GM12878 (cell line): ENCODE measurements around the gene KDSR.

Experiments used
- ATF3 ChIP-seq: IDR thresholded peaks from 2 replicates; pipeline ENCODE4 v1.6.1; 2011; ENCODE audit warnings: low read depth, mild to moderate bottlenecking, low read length, moderate library complexity, borderline replicate concordance; ENCODE audit errors: extremely low read depth
- CTCF ChIP-seq, 3 experiments: IDR thresholded peaks in 2 of 3; conservative IDR thresholded peaks in 1 of 3; 2 replicates each; pipeline ENCODE4 v1.5.1; 2011; ENCODE audit warnings: low read depth in 3 of 3, low read length in 3 of 3, mild to moderate bottlenecking in 3 of 3, control low read depth in 2 of 3, moderate library complexity in 2 of 3, inconsistent platforms in 1 of 3, mixed read lengths in 1 of 3; ENCODE audit not compliant: control insufficient read depth in 2 of 3, insufficient read depth in 1 of 3; ENCODE audit errors: extremely low read depth in 1 of 3
- SREBF2 ChIP-seq: IDR thresholded peaks from 2 replicates; pipeline ENCODE4 v1.6.1; 2012; ENCODE audit warnings: mild to moderate bottlenecking, low read length
- ZBTB4 ChIP-seq: fragments of 450-650 bp; formaldehyde crosslinking; IDR thresholded peaks from 2 replicates; pipeline ENCODE4 v1.4.0; 2022; ENCODE audit warnings: mild to moderate bottlenecking, moderate library complexity

GRCh38 chr18:63316612-63317555, 50.1 kb downstream of the KDSR start:
- TF ChIP-seq CTCF (IDR thresholded peaks at IDR 0.05 in 2 of 3, conservative IDR thresholded peaks at IDR 0.05 in 1 of 3; ENCODE audit: control insufficient read depth in 2 of 3, extremely low read depth in 1 of 3, insufficient read depth in 1 of 3, low read depth in 3 of 3, low read length in 3 of 3) = no peak
- no peak for TF ChIP-seq ATF3
- TF ChIP-seq SREBF2 = no peak
- no peak for TF ChIP-seq ZBTB4 (CRISPR knock-in tag)
